H9 (cell line): ENCODE measurements around the gene SLC22A13. TPM values are rescaled to one million over a fixed set of nuclear protein-coding genes. Genes with fewer than 3 reads are reported as not detected.

Experiments
- DNase-seq: peaks from one replicate; pipeline ENCODE4 v3.0.0-alpha.2; 2017
- H2AFZ ChIP-seq: one replicate; pipeline ENCODE4 v1.6.1; 2013; ENCODE audit warnings: mild to moderate bottlenecking, low read length, control low read depth, moderate library complexity
- H2AK5ac ChIP-seq: 2 replicates; pipeline ENCODE4 v1.6.1; 2013; ENCODE audit warnings: low read length, control low read depth, mixed read lengths; ENCODE audit not compliant: insufficient read length
- H2BK120ac ChIP-seq: one replicate; pipeline ENCODE4 v1.6.1; 2013; ENCODE audit warnings: low read depth, mild to moderate bottlenecking, low read length, control low read depth, inconsistent platforms; ENCODE audit not compliant: poor library complexity, severe bottlenecking
- H2BK12ac ChIP-seq: 2 replicates; pipeline ENCODE4 v1.6.1; 2013; ENCODE audit warnings: low read length, control low read depth, mixed read lengths, low read depth; ENCODE audit not compliant: insufficient read length
- H2BK15ac ChIP-seq: 2 replicates; pipeline ENCODE4 v1.6.1; 2013; ENCODE audit warnings: low read depth, low read length, control low read depth
- H2BK20ac ChIP-seq: one replicate; pipeline ENCODE4 v1.6.1; 2013; ENCODE audit warnings: low read depth, mild to moderate bottlenecking, low read length, control low read depth, inconsistent platforms; ENCODE audit not compliant: poor library complexity, severe bottlenecking
- H2BK5ac ChIP-seq: 2 replicates; pipeline ENCODE4 v1.6.1; 2013; ENCODE audit warnings: low read length, control low read depth, mixed read lengths; ENCODE audit not compliant: insufficient read length
- H3K14ac ChIP-seq: 2 replicates; pipeline ENCODE4 v1.6.1; 2013; ENCODE audit warnings: low read length, control low read depth; ENCODE audit not compliant: insufficient read depth
- H3K18ac ChIP-seq: 2 replicates; pipeline ENCODE4 v1.6.1; 2013; ENCODE audit warnings: low read depth, mild to moderate bottlenecking, mixed read lengths, low read length, control low read depth; ENCODE audit not compliant: insufficient read length
- H3K23ac ChIP-seq: 2 replicates; pipeline ENCODE4 v1.6.1; 2013; ENCODE audit warnings: low read length, control low read depth, mixed read lengths, low read depth; ENCODE audit not compliant: insufficient read length
- H3K23me2 ChIP-seq: 2 replicates; pipeline ENCODE4 v1.6.1; 2013; ENCODE audit warnings: low read depth, mild to moderate bottlenecking, mixed read lengths, low read length, control low read depth; ENCODE audit not compliant: insufficient read length, poor library complexity, severe bottlenecking
- H3K27ac ChIP-seq: 2 replicates; pipeline ENCODE4 v1.5.1; 2013; ENCODE audit warnings: low read length, control low read depth, mixed read lengths, low read depth; ENCODE audit not compliant: insufficient read length
- H3K27me3 ChIP-seq: 2 replicates; pipeline ENCODE4 v1.6.1; 2013; ENCODE audit warnings: low read length, control low read depth, inconsistent platforms; ENCODE audit not compliant: insufficient read depth
- H3K4ac ChIP-seq: 2 replicates; pipeline ENCODE4 v1.6.1; 2013; ENCODE audit warnings: low read depth, mild to moderate bottlenecking, control low read depth, inconsistent platforms, low read length, moderate library complexity
- H3K4me1 ChIP-seq: 2 replicates; pipeline ENCODE4 v1.6.1; 2013; ENCODE audit warnings: low read length, control low read depth, inconsistent platforms; ENCODE audit not compliant: insufficient read depth
- H3K4me2 ChIP-seq: 2 replicates; pipeline ENCODE4 v1.6.1; 2013; ENCODE audit warnings: low read length, control low read depth, mixed read lengths; ENCODE audit not compliant: insufficient read length, insufficient read depth
- H3K56ac ChIP-seq: 2 replicates; pipeline ENCODE4 v1.6.1; 2013; ENCODE audit warnings: low read depth, mild to moderate bottlenecking, mixed read lengths, low read length, control low read depth; ENCODE audit not compliant: insufficient read length
- H3K79me1 ChIP-seq: 2 replicates; pipeline ENCODE4 v1.6.1; 2013; ENCODE audit warnings: low read depth, mild to moderate bottlenecking, moderate library complexity, low read length, control low read depth, inconsistent platforms; ENCODE audit not compliant: insufficient read depth, poor library complexity, severe bottlenecking
- H3K79me2 ChIP-seq: 2 replicates; pipeline ENCODE4 v1.6.1; 2013; ENCODE audit warnings: low read length, control low read depth, inconsistent platforms; ENCODE audit not compliant: insufficient read depth
- H3K9ac ChIP-seq: 2 replicates; pipeline ENCODE4 v1.6.1; 2013; ENCODE audit warnings: low read length, control low read depth, mixed read lengths; ENCODE audit not compliant: insufficient read length; ENCODE audit errors: extremely low read depth
- H3K9me3 ChIP-seq: one replicate; pipeline ENCODE4 v1.6.1; 2013; ENCODE audit warnings: low read depth, low read length, inconsistent platforms; ENCODE audit not compliant: control insufficient read depth
- H3T11ph ChIP-seq: one replicate; pipeline ENCODE4 v1.6.1; 2013; ENCODE audit warnings: mild to moderate bottlenecking, low read length, control low read depth, inconsistent platforms
- H4K20me1 ChIP-seq: one replicate; pipeline ENCODE4 v1.6.1; 2013; ENCODE audit not compliant: control insufficient read depth, insufficient read length, insufficient read depth
- H4K5ac ChIP-seq: 2 replicates; pipeline ENCODE4 v1.6.1; 2013; ENCODE audit warnings: low read depth, mild to moderate bottlenecking, mixed read lengths, low read length, control low read depth; ENCODE audit not compliant: insufficient read length
- H4K8ac ChIP-seq: replicated peaks from 2 replicates; pipeline ENCODE4 v1.6.1; 2013; ENCODE audit warnings: low read length, control low read depth, mixed read lengths, low read depth; ENCODE audit not compliant: insufficient read length
- H4K91ac ChIP-seq: 2 replicates; pipeline ENCODE4 v1.6.1; 2013; ENCODE audit warnings: low read depth, mild to moderate bottlenecking, moderate library complexity, mixed read lengths, low read length, control low read depth; ENCODE audit not compliant: insufficient read length
- H3K27ac Mint-ChIP-seq, 3 experiments: 2 replicates in 2 of 3; 3 replicates in 1 of 3; pipeline ENCODE4 v1.8.0; 2020 to 2021; ENCODE audit warnings: mixed read lengths in 3 of 3, mild to moderate bottlenecking in 1 of 3, moderate library complexity in 1 of 3
- H3K27me3 Mint-ChIP-seq: 2 replicates; pipeline ENCODE4 v1.8.0; 2021; ENCODE audit warnings: low read depth, mild to moderate bottlenecking, moderate library complexity, mixed read lengths
- H3K36me3 Mint-ChIP-seq, 3 experiments: 2 replicates in 2 of 3; 3 replicates in 1 of 3; pipeline ENCODE4 v1.8.0; 2020 to 2021; ENCODE audit warnings: low read depth in 3 of 3, mixed read lengths in 3 of 3; ENCODE audit not compliant: insufficient read depth in 1 of 3
- H3K4me1 Mint-ChIP-seq, 2 experiments: 2 replicates each; pipeline ENCODE4 v1.8.0; 2020; ENCODE audit warnings: mixed read lengths in 2 of 2
- H3K4me3 Mint-ChIP-seq, 2 experiments: 2 replicates in 1 of 2; 3 replicates in 1 of 2; pipeline ENCODE4 v1.8.0; 2020 to 2021; ENCODE audit warnings: mild to moderate bottlenecking in 2 of 2, mixed read lengths in 2 of 2, moderate library complexity in 1 of 2
- H3K9me3 Mint-ChIP-seq, 2 experiments: 2 replicates in 1 of 2; 3 replicates in 1 of 2; pipeline ENCODE4 v1.8.0; 2020; ENCODE audit warnings: mild to moderate bottlenecking in 2 of 2, mixed read lengths in 2 of 2, moderate library complexity in 1 of 2
- WGBS: extraction: QIAGEN DNeasy Blood & Tissue Kit; methylation state at CpG from one replicate; pipeline ENCODE4 v1.1.7; 2013; ENCODE audit warnings: missing lambda C conversion rate, low lambda C conversion rate, mixed read lengths; ENCODE audit not compliant: insufficient read length; ENCODE audit errors: extremely low coverage; 5-methylcytosine and 5-hydroxymethylcytosine counted together
- total RNA-seq: library from RNA; stranded (reverse); gene quantifications from 2 replicates; pipeline ENCODE4 v1.2.1, GENCODE V29; 2021
- TF ChIP-seq, protein P1 (sequence below): fragments of 200-600 bp; sonication (generic); conservative IDR thresholded peaks from 3 replicates; pipeline ENCODE4 v1.8.0; 2021; ENCODE audit warnings: antibody characterized with exemption, mild to moderate bottlenecking

Gene SLC22A13
- total RNA-seq, 1 experiment from 2014 or later, result not detected

DNA sequence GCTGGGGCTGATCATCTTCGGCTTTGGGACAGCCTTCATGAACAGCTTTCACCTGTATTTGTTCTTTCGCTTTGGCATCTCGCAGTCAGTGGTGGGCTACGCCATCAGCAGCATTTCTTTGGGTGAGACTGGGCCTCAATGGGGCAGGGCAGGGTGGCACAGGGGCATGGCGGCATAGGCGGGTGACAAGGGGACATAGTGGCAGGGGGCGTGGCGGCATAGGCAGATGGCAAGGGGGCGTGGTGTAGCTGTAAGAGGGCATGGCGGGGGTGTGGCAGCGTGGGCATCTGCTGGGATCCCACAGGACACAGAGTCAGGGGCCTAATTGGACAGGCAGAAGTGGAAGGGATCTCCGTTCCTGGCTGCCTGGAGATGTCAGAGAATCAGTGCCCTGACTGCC lies 42.0 kb downstream of the SLC22A13 start:
- TF ChIP-seq, protein P1, sequence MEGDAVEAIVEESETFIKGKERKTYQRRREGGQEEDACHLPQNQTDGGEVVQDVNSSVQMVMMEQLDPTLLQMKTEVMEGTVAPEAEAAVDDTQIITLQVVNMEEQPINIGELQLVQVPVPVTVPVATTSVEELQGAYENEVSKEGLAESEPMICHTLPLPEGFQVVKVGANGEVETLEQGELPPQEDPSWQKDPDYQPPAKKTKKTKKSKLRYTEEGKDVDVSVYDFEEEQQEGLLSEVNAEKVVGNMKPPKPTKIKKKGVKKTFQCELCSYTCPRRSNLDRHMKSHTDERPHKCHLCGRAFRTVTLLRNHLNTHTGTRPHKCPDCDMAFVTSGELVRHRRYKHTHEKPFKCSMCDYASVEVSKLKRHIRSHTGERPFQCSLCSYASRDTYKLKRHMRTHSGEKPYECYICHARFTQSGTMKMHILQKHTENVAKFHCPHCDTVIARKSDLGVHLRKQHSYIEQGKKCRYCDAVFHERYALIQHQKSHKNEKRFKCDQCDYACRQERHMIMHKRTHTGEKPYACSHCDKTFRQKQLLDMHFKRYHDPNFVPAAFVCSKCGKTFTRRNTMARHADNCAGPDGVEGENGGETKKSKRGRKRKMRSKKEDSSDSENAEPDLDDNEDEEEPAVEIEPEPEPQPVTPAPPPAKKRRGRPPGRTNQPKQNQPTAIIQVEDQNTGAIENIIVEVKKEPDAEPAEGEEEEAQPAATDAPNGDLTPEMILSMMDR, result no peak
- H4K20me1 ChIP-seq, result no peaks in the 10 kb centered on the region
- no peaks in the 10 kb centered on the region for H3K23me2 ChIP-seq
- H4K5ac ChIP-seq, result no peak overlapping the region
- no CpG with 5 or more reads among the region's 12 CpGs for WGBS
- H4K91ac ChIP-seq, result no peak overlapping the region
- no peaks in the 10 kb centered on the region for H3K27me3 ChIP-seq
- Mint-ChIP-seq H3K9me3 (peaks cover 0 to 2% of the 10 kb centered on the region in 2 experiments; a peak in 3 of 5 replicates), H3K4me1 (no peaks in the 10 kb centered on the region), H3K27ac (no peak overlapping the region), H3K36me3 (no peaks in the 10 kb centered on the region), H3K27me3 (no peaks in the 10 kb centered on the region; the same call in none of the 2 replicates), H3K4me3 (no peak overlapping the region)
- no peak overlapping the region for H2BK120ac ChIP-seq
- no peak overlapping the region; the same call in 1 of the 2 replicates for H3K14ac ChIP-seq
- H3T11ph ChIP-seq, result no peak overlapping the region
- H4K8ac ChIP-seq, result no peak overlapping the region
- no peak overlapping the region for H2BK5ac ChIP-seq
- no peak for DNase-seq
- H3K9ac ChIP-seq, result no peak overlapping the region
- no peak overlapping the region for H3K18ac ChIP-seq
- H3K27ac ChIP-seq, result no peak overlapping the region
- no peak overlapping the region for H2BK15ac ChIP-seq
- no peak overlapping the region for H2BK20ac ChIP-seq
- no peak overlapping the region for H2BK12ac ChIP-seq
- no peak overlapping the region for H3K4me2 ChIP-seq
- H3K23ac ChIP-seq, result no peak overlapping the region
- no peaks in the 10 kb centered on the region for H3K4me1 ChIP-seq
- no peak overlapping the region for H3K4ac ChIP-seq
- H3K79me1 ChIP-seq, result no peaks in the 10 kb centered on the region
- no peaks in the 10 kb centered on the region for H3K79me2 ChIP-seq
- H2AK5ac ChIP-seq, result no peak overlapping the region
- no peak overlapping the region for H2AFZ ChIP-seq
- no peak overlapping the region for H3K56ac ChIP-seq
- H3K9me3 ChIP-seq, result no peaks in the 10 kb centered on the region
